Measurements from ENCODE around the gene TCEAL4. TPM values are rescaled to one million over a fixed set of nuclear protein-coding genes. Genes with fewer than 3 reads are reported as not detected.

The TCEAL4 gene
- total RNA-seq = 1 to 10 TPM; 4.0 TPM

- ChIA-PET CTCF (no interaction called here), POLR2A (no interaction called here)
- H3K27me3 Mint-ChIP-seq (ENCODE audit: low read depth) = peaks cover 6% of the 10 kb centered on the region
- peak within 1 kb of the TSS; percentile 76 for H3K4me3 Mint-ChIP-seq
- H3K36me3 Mint-ChIP-seq (ENCODE audit: low read depth) = no peaks in the 10 kb centered on the region
- peaks cover 4% of the 10 kb centered on the region for H3K4me1 Mint-ChIP-seq (ENCODE audit: low read depth)
- H3K27ac Mint-ChIP-seq = peak within 1 kb of the TSS; percentile 43
- DNase-seq (peak; percentile 33), ATAC-seq (peak; percentile 93)
- no peaks in the 10 kb centered on the region for H3K9me3 Mint-ChIP-seq (ENCODE audit: insufficient read depth)
Observed at GRCh38 chrX:103585411-103586313, at the start of gene TCEAL4. Gene TCEAL4 (plus strand): TSS chrX:103585515. CDS start chrX:103586676, 1,161 bp downstream.

GRCh38 chrX:103536071-103536470 is 49.2 kb upstream of the TCEAL4 start:
- Mint-ChIP-seq H3K9me3 (ENCODE audit: insufficient read depth) (no peaks in the 10 kb centered on the region), H3K27ac (no peak overlapping the region), H3K36me3 (ENCODE audit: low read depth) (no peaks in the 10 kb centered on the region), H3K4me1 (ENCODE audit: low read depth) (peaks cover 4% of the 10 kb centered on the region), H3K4me3 (no peak overlapping the region), H3K27me3 (ENCODE audit: low read depth) (no peaks in the 10 kb centered on the region)
- ATAC-seq (no peak), DNase-seq (no peak)
- CTCF ChIA-PET = interaction anchor here (0.7 kb wide), 1 partner anchor 216 kb away, joined by 3 read pairs; no protein-coding TSS in a partner anchor
- POLR2A ChIA-PET = no interaction called here

GRCh38 chrX:103536732-103537131 is 48.6 kb upstream of the TCEAL4 start:
- H3K4me1 Mint-ChIP-seq (ENCODE audit: low read depth) = peaks cover 4% of the 10 kb centered on the region
- no peak for ATAC-seq
- no peaks in the 10 kb centered on the region for H3K27me3 Mint-ChIP-seq (ENCODE audit: low read depth)
- H3K36me3 Mint-ChIP-seq (ENCODE audit: low read depth) = no peaks in the 10 kb centered on the region
- no peaks in the 10 kb centered on the region for H3K9me3 Mint-ChIP-seq (ENCODE audit: insufficient read depth)
- H3K27ac Mint-ChIP-seq = no peak overlapping the region
- POLR2A ChIA-PET = no interaction called here
- no peak overlapping the region for H3K4me3 Mint-ChIP-seq
- CTCF ChIA-PET = interaction anchor here (0.7 kb wide), 1 partner anchor 215 kb away, joined by 3 read pairs; no protein-coding TSS in a partner anchor
- DNase-seq = no peak

GRCh38 chrX:103537871-103538387 is 47.4 kb upstream of the TCEAL4 start:
- no peak for DNase-seq
- Mint-ChIP-seq H3K9me3 (ENCODE audit: insufficient read depth) (no peaks in the 10 kb centered on the region), H3K4me1 (ENCODE audit: low read depth) (peaks cover 4% of the 10 kb centered on the region), H3K36me3 (ENCODE audit: low read depth) (no peaks in the 10 kb centered on the region), H3K27ac (no peak overlapping the region), H3K27me3 (ENCODE audit: low read depth) (no peaks in the 10 kb centered on the region), H3K4me3 (no peak overlapping the region)
- no peak for ATAC-seq
- ChIA-PET CTCF (no interaction called here), POLR2A (interaction anchor here (0.6 kb wide), 1 partner anchor 590 kb away, joined by 6 read pairs; no protein-coding TSS in a partner anchor)

- ChIA-PET POLR2A (interaction anchor here (0.6 kb wide), 1 partner anchor 589 kb away, joined by 6 read pairs; no protein-coding TSS in a partner anchor), CTCF (no interaction called here)
- peaks cover 2% of the 10 kb centered on the region for H3K4me1 Mint-ChIP-seq (ENCODE audit: low read depth)
- no peak overlapping the region for H3K27ac Mint-ChIP-seq
- no peak overlapping the region for H3K4me3 Mint-ChIP-seq
- no peaks in the 10 kb centered on the region for H3K27me3 Mint-ChIP-seq (ENCODE audit: low read depth)
- H3K9me3 Mint-ChIP-seq (ENCODE audit: insufficient read depth) = no peaks in the 10 kb centered on the region
- ATAC-seq = no peak
- no peak for DNase-seq
- H3K36me3 Mint-ChIP-seq (ENCODE audit: low read depth) = no peaks in the 10 kb centered on the region
Observed at GRCh38 chrX:103538728-103539127, 46.6 kb upstream of the TCEAL4 start.

- no peaks in the 10 kb centered on the region for H3K9me3 Mint-ChIP-seq (ENCODE audit: insufficient read depth)
Observed at GRCh38 chrX:103539695-103540094, 45.6 kb upstream of the TCEAL4 start.

GRCh38 chrX:103540145-103540544 is 45.2 kb upstream of the TCEAL4 start:
- Mint-ChIP-seq H3K36me3 (ENCODE audit: low read depth) (no peaks in the 10 kb centered on the region), H3K4me3 (no peak overlapping the region), H3K27me3 (ENCODE audit: low read depth) (no peaks in the 10 kb centered on the region), H3K4me1 (ENCODE audit: low read depth) (no peaks in the 10 kb centered on the region), H3K27ac (no peak overlapping the region), H3K9me3 (ENCODE audit: insufficient read depth) (no peaks in the 10 kb centered on the region)
- POLR2A ChIA-PET = no interaction called here
- DNase-seq = no peak
- ATAC-seq = no peak
- CTCF ChIA-PET = no interaction called here

More at GRCh38 chrX:103539695-103540094, 45.6 kb upstream of the TCEAL4 start:
- Mint-ChIP-seq H3K4me1 (ENCODE audit: low read depth) (no peaks in the 10 kb centered on the region), H3K36me3 (ENCODE audit: low read depth) (no peaks in the 10 kb centered on the region), H3K27me3 (ENCODE audit: low read depth) (no peaks in the 10 kb centered on the region), H3K27ac (no peak overlapping the region), H3K4me3 (no peak overlapping the region)
- ChIA-PET POLR2A (no interaction called here), CTCF (no interaction called here)
- DNase-seq = no peak
- no peak for ATAC-seq

GRCh38 chrX:103549916-103550315 is 35.4 kb upstream of the TCEAL4 start:
- DNase-seq (no peak), ATAC-seq (no peak)
- H3K27me3 Mint-ChIP-seq (ENCODE audit: low read depth) = no peaks in the 10 kb centered on the region
- no peak overlapping the region for H3K4me3 Mint-ChIP-seq
- CTCF ChIA-PET = no interaction called here
- H3K9me3 Mint-ChIP-seq (ENCODE audit: insufficient read depth) = no peaks in the 10 kb centered on the region
- H3K36me3 Mint-ChIP-seq (ENCODE audit: low read depth) = no peaks in the 10 kb centered on the region
- POLR2A ChIA-PET = no interaction called here
- H3K27ac Mint-ChIP-seq = no peak overlapping the region
- peaks cover 3% of the 10 kb centered on the region for H3K4me1 Mint-ChIP-seq (ENCODE audit: low read depth)

GRCh38 chrX:103550415-103551051 is 34.8 kb upstream of the TCEAL4 start:
- DNase-seq (no peak), ATAC-seq (no peak)
- Mint-ChIP-seq H3K27ac (no peak overlapping the region), H3K27me3 (ENCODE audit: low read depth) (no peaks in the 10 kb centered on the region), H3K4me1 (ENCODE audit: low read depth) (peaks cover 3% of the 10 kb centered on the region), H3K36me3 (ENCODE audit: low read depth) (no peaks in the 10 kb centered on the region), H3K4me3 (no peak overlapping the region), H3K9me3 (ENCODE audit: insufficient read depth) (no peaks in the 10 kb centered on the region)
- ChIA-PET CTCF (no interaction called here), POLR2A (no interaction called here)

- H3K36me3 Mint-ChIP-seq (ENCODE audit: low read depth) = no peaks in the 10 kb centered on the region
- H3K27me3 Mint-ChIP-seq (ENCODE audit: low read depth) = no peaks in the 10 kb centered on the region
- CTCF ChIA-PET = no interaction called here
- POLR2A ChIA-PET = no interaction called here
- ATAC-seq (no peak), DNase-seq (no peak)
- no peak overlapping the region for H3K4me3 Mint-ChIP-seq
- peaks cover 3% of the 10 kb centered on the region for H3K4me1 Mint-ChIP-seq (ENCODE audit: low read depth)
- no peaks in the 10 kb centered on the region for H3K9me3 Mint-ChIP-seq (ENCODE audit: insufficient read depth)
- H3K27ac Mint-ChIP-seq = no peak overlapping the region
Observed at GRCh38 chrX:103552236-103552635, 33.1 kb upstream of the TCEAL4 start.

- ChIA-PET CTCF (no interaction called here), POLR2A (no interaction called here)
- Mint-ChIP-seq H3K27ac (peak overlapping the region; percentile 89), H3K9me3 (ENCODE audit: insufficient read depth) (no peaks in the 10 kb centered on the region), H3K4me3 (peak overlapping the region; percentile 86), H3K36me3 (ENCODE audit: low read depth) (no peaks in the 10 kb centered on the region), H3K27me3 (ENCODE audit: low read depth) (peaks cover 3% of the 10 kb centered on the region), H3K4me1 (ENCODE audit: low read depth) (peaks cover 3% of the 10 kb centered on the region)
- DNase-seq (peak; percentile 78), ATAC-seq (peak; percentile 93)
Observed at GRCh38 chrX:103554687-103555424, 30.5 kb upstream of the TCEAL4 start.

Measured in activated CD8-positive, alpha-beta T cell treated with anti-CD3 and anti-CD28 coated beads, Interleukin-2, amount 10 ng/mL, durations not matched to agents 7 days and 5 days (primary cell).